MM.1S (cell line): Measurements from ENCODE around the gene CD209.

Experiments
- EZH2 ChIP-seq: fragments of 300-600 bp; sonication (generic); optimal IDR thresholded peaks from 2 replicates; pipeline ENCODE3; 2017; ENCODE audit warnings: low read depth, mild to moderate bottlenecking, antibody characterized with exemption, low read length, mixed read lengths
- TF ChIP-seq, protein P1 (sequence below): fragments of 300-600 bp; sonication (generic); IDR thresholded peaks from 2 replicates; pipeline ENCODE4 v1.5.1; 2016; ENCODE audit warnings: antibody characterized with exemption, low read length, mixed read lengths

DNA sequence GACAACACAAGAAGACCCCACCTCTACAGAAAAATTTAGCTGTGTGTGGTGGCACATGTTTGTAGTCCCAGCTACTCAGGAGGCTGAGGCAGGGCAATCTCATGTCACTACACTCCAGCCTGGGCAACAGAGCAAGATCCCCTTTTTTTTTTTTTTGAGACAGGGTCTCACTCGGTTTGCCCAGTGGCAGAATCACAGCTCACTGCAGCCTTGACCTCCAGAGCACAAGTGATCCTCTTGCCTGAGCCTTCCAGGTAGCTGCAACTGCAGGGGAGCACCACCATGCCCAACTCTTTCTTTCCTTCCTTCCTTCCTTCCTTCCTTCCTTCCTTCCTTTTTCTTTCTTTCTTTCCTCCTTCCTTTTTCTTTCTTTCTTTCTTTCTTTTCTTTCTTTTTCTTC lies 11.2 kb downstream of the CD209 start:
- TF ChIP-seq, protein P1, sequence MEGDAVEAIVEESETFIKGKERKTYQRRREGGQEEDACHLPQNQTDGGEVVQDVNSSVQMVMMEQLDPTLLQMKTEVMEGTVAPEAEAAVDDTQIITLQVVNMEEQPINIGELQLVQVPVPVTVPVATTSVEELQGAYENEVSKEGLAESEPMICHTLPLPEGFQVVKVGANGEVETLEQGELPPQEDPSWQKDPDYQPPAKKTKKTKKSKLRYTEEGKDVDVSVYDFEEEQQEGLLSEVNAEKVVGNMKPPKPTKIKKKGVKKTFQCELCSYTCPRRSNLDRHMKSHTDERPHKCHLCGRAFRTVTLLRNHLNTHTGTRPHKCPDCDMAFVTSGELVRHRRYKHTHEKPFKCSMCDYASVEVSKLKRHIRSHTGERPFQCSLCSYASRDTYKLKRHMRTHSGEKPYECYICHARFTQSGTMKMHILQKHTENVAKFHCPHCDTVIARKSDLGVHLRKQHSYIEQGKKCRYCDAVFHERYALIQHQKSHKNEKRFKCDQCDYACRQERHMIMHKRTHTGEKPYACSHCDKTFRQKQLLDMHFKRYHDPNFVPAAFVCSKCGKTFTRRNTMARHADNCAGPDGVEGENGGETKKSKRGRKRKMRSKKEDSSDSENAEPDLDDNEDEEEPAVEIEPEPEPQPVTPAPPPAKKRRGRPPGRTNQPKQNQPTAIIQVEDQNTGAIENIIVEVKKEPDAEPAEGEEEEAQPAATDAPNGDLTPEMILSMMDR = no peak
- no peak for TF ChIP-seq EZH2
